PC-9 (cell line): ENCODE data around the gene CRLF3.

Experiments
- CTCF ChIP-seq: fragments of 200-600 bp; sonication (generic); conservative IDR thresholded peaks from 2 replicates; pipeline ENCODE4 v1.6.1; 2017; ENCODE audit warnings: mixed run types, antibody characterized with exemption, mild to moderate bottlenecking, moderate library complexity
- EZH2 ChIP-seq: fragments of 200-600 bp; sonication (generic); IDR thresholded peaks from 2 replicates; pipeline ENCODE4 v1.8.0; 2017; ENCODE audit warnings: antibody characterized with exemption, low read depth

- TF ChIP-seq CTCF (no peak), EZH2 (no peak)
Observed at GRCh38 chr17:30858556-30859250, 34.2 kb upstream of the CRLF3 start.
